ENCODE results near the gene PTPRA. TPM values are rescaled to one million over a fixed set of nuclear protein-coding genes. Genes with fewer than 3 reads are reported as not detected.

The PTPRA gene
- total and polyA plus RNA-seq, 10 of the 15 experiments (the other 5 are each of a cell fraction or from before 2014, with no cell fraction given), result 3.9 to 62.1 (median 34.6) TPM

GRCh38 chr20:3045816-3046676, 172.8 kb downstream of the PTPRA start, which contains the start of gene MRPS26 (continued):
- TF ChIP-seq ZBTB40 (IDR thresholded peaks at IDR 0.05; ENCODE audit: borderline replicate concordance), result peak; percentile 51; the same call in 1 of the 2 replicates
- peak; percentile 64 for TF ChIP-seq BACH1 (IDR thresholded peaks at IDR 0.05; ENCODE audit: borderline replicate concordance)
- TF ChIP-seq HDAC2 (IDR thresholded peaks at IDR 0.05), result 0 out of 2 replicates have a peak, but pooled peaks have one; percentile 65
- TF ChIP-seq NR2F1 (conservative IDR thresholded peaks at IDR 0.05), result peak; percentile 89

GRCh38 chr20:3046677-3047462, 173.6 kb downstream of the PTPRA start:
- in situ Hi-C loops (cut with MboI) (no loop called here), intact Hi-C loops (cut with micrococcal nuclease; ENCODE audit: unreplicated experiment) (loop anchor here (10.0 kb wide), 1 partner anchor 158 kb away; the partner anchor contains the start of genes DDRGK1 and ITPA)
- Histone ChIP-seq H3K27me3 (replicated peaks in 1 of 2; ENCODE audit: control insufficient read depth in 2 of 2, insufficient read depth in 2 of 2, low read length in 1 of 2) (no peaks in the 10 kb centered on the region), H3K4me1 (ENCODE audit: control insufficient read depth, insufficient read depth, low read length) (no peaks in the 10 kb centered on the region; the same call in 1 of the 2 replicates), H3K4me3 (peak overlapping the region; percentile 80), H3K4me2 (ENCODE audit: control insufficient read depth, insufficient read depth) (peak overlapping the region; percentile 70), H2AFZ (ENCODE audit: control insufficient read depth, low read depth, low read length) (peak overlapping the region; percentile 61), H3K9me3 (replicated peaks; ENCODE audit: control insufficient read depth, insufficient read depth, low read length) (no peaks in the 10 kb centered on the region), H3K9ac (ENCODE audit: control insufficient read depth, insufficient read depth, low read length) (peak overlapping the region; percentile 65), H3K27ac (ENCODE audit: control insufficient read depth, insufficient read depth) (peak overlapping the region; percentile 87), H3K36me3 (ENCODE audit: control insufficient read depth in 2 of 2, insufficient read depth in 2 of 2, low read length in 1 of 2) (peaks cover 4 to 6% of the 10 kb centered on the region in 2 experiments; a peak in 2 of 4 replicates), H3K79me2 (ENCODE audit: control insufficient read depth, insufficient read depth, low read length) (peaks cover 13% of the 10 kb centered on the region), H4K20me1 (ENCODE audit: control insufficient read depth, insufficient read depth) (no peaks in the 10 kb centered on the region)
- 47% methylated on average over 39 of the region's 39 CpGs for WGBS (ENCODE audit: insufficient coverage, insufficient replicate concordance, low lambda C conversion rate, missing lambda C conversion rate)
- ChIA-PET RAD21 (ENCODE audit: unreplicated experiment) (no interaction called here), POLR2A (interaction anchor here (1.8 kb wide), 1 partner anchor 114 kb away, joined by 13 read pairs; no protein-coding TSS in a partner anchor), SMC1A (ENCODE audit: uncharacterized antibody, unreplicated experiment) (no interaction called here), CTCF (no interaction called here)
- TF ChIP-seq PBX3 (IDR thresholded peaks at IDR 0.05; ENCODE audit: insufficient replicate concordance, low read depth, low read length) (peak; percentile 69), BRCA1 (IDR thresholded peaks at IDR 0.05; ENCODE audit: low read depth, low read length) (no peak), MLLT1 (IDR thresholded peaks at IDR 0.05) (peak; percentile 66), CHD1 (IDR thresholded peaks at IDR 0.05; ENCODE audit: low read depth, low read length) (no peak), PKNOX1 (IDR thresholded peaks at IDR 0.05) (peak; percentile 90)
- FAIRE-seq (no peak), DNase-seq (ENCODE audit: low read depth, low spot score) (no peak), ATAC-seq (peak; percentile 5)
- no TSS peak for BruUV-seq (replicated peaks)
